PFSK-1 (cell line): ENCODE results near the gene PHYHD1.

Experiments
- FOXP2 ChIP-seq: optimal IDR thresholded peaks from 2 replicates; pipeline ENCODE3; 2011; ENCODE audit warnings: borderline replicate concordance, control low read depth, inconsistent platforms; ENCODE audit not compliant: insufficient read depth; ENCODE audit errors: extremely low read length, extremely low read depth
- POLR2AphosphoS5 ChIP-seq: IDR thresholded peaks from 2 replicates; pipeline ENCODE4 v1.6.1; 2012; ENCODE audit warnings: low read depth, mild to moderate bottlenecking, control low read depth, low read length, moderate library complexity
- SIN3A ChIP-seq: IDR thresholded peaks from 2 replicates; pipeline ENCODE4 v1.6.1; 2012; ENCODE audit warnings: mild to moderate bottlenecking, low read length, moderate library complexity, borderline replicate concordance; ENCODE audit not compliant: insufficient read depth
- TAF1 ChIP-seq: IDR thresholded peaks from 2 replicates; pipeline ENCODE4 v1.6.1; 2012; ENCODE audit warnings: low read length, control low read depth, borderline replicate concordance; ENCODE audit not compliant: insufficient read depth
- TF ChIP-seq, protein P1 (sequence below), 2 experiments: IDR thresholded peaks; 2 replicates each; pipeline versions ENCODE4 v1.6.1 to v1.8.0; 2011 to 2012; ENCODE audit warnings: low read depth in 2 of 2, low read length in 2 of 2, control low read depth in 1 of 2, inconsistent platforms in 1 of 2, mild to moderate bottlenecking in 1 of 2, moderate library complexity in 1 of 2; ENCODE audit not compliant: insufficient read depth in 1 of 2

Gene PHYHD1

DNA sequence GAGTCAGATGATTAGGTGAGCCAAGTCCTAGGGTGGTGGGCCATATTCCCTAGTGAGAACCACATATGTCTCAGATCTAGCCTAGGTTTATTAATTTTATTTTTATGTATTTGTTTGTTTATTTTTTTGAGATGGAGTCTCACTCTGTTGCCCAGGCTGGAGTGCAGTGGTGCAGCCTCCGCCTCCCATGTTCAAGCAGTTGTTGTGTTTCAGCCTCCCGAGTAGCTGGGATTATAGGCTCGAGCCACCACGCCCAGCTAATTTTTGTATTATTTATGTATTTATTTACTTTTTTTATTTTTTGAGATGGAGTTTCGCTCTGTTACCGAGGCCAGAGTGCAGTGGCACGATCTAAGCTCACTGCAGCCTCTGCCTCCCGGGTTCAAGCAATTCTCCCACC is 62.8 kb downstream of the PHYHD1 start:
- TF ChIP-seq, protein P1, sequence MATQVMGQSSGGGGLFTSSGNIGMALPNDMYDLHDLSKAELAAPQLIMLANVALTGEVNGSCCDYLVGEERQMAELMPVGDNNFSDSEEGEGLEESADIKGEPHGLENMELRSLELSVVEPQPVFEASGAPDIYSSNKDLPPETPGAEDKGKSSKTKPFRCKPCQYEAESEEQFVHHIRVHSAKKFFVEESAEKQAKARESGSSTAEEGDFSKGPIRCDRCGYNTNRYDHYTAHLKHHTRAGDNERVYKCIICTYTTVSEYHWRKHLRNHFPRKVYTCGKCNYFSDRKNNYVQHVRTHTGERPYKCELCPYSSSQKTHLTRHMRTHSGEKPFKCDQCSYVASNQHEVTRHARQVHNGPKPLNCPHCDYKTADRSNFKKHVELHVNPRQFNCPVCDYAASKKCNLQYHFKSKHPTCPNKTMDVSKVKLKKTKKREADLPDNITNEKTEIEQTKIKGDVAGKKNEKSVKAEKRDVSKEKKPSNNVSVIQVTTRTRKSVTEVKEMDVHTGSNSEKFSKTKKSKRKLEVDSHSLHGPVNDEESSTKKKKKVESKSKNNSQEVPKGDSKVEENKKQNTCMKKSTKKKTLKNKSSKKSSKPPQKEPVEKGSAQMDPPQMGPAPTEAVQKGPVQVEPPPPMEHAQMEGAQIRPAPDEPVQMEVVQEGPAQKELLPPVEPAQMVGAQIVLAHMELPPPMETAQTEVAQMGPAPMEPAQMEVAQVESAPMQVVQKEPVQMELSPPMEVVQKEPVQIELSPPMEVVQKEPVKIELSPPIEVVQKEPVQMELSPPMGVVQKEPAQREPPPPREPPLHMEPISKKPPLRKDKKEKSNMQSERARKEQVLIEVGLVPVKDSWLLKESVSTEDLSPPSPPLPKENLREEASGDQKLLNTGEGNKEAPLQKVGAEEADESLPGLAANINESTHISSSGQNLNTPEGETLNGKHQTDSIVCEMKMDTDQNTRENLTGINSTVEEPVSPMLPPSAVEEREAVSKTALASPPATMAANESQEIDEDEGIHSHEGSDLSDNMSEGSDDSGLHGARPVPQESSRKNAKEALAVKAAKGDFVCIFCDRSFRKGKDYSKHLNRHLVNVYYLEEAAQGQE (IDR thresholded peaks at IDR 0.05; ENCODE audit: insufficient read depth in 1 of 2, low read depth in 2 of 2, low read length in 2 of 2), result no peak
- no peak for TF ChIP-seq SIN3A
- no peak for TF ChIP-seq TAF1
- no peak for TF ChIP-seq POLR2AphosphoS5
- no peak for TF ChIP-seq FOXP2

DNA sequence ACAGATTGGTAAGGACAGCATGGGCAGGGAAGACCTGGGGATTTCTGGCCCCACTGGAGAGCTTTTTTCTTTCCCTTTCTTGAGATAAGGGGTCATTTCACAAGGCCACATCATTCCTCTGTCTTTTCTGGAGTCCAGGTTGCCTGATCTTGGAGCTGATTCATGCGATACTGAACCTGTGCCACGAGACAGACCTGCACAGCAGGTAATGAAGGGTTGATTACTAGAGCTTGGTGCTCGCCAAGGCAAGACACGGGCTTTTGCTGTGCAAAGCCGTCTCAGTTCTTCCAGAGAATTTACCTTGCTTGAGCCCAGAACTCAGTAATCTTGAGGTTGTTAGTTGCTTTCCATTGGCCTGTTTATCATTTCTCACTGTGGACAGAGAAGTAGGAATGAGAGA is 65.9 kb downstream of the PHYHD1 start:
- TF ChIP-seq TAF1 (no peak), FOXP2 (no peak), SIN3A (no peak), POLR2AphosphoS5 (no peak)
- TF ChIP-seq, protein P1 (IDR thresholded peaks at IDR 0.05; ENCODE audit: insufficient read depth in 1 of 2, low read depth in 2 of 2, low read length in 2 of 2), result no peak

DNA sequence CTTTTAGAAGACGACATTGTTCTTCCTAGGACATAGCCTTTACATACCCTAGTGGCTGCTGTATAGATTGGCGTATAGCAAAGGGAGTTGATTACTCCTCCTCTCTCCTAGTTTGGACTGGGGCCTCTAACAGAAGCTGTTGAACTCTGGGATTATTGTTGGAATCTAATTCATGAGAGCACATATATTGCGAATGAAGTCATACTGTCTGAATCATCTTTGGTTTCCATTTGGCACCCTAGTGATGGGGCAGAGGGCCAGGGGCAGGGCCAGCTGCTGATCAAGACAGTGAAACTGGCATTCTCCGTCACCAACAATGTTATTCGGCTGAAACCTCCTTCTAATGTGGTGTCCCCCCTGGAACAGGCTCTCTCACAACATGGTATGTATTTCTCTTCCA is 67.0 kb downstream of the PHYHD1 start:
- no peak for TF ChIP-seq POLR2AphosphoS5
- no peak for TF ChIP-seq TAF1
- TF ChIP-seq SIN3A, result no peak
- TF ChIP-seq FOXP2, result no peak
- TF ChIP-seq, protein P1 (IDR thresholded peaks at IDR 0.05; ENCODE audit: insufficient read depth in 1 of 2, low read depth in 2 of 2, low read length in 2 of 2), result no peak
